HepG2 (cell line): ENCODE data around the gene TSEN54. TPM values are rescaled to one million over a fixed set of nuclear protein-coding genes. Genes with fewer than 3 reads are reported as not detected.

ENCODE experiments used
- AGO2 ChIP-seq: fragments of 200-400 bp; formaldehyde crosslinking; optimal IDR thresholded peaks from 2 replicates; pipeline ENCODE3; 2017; ENCODE audit warnings: mild to moderate bottlenecking, low read depth, low read length, moderate library complexity
- CEBPG ChIP-seq: IDR thresholded peaks from 2 replicates; pipeline ENCODE4 v1.6.1; 2016
- PAXIP1 ChIP-seq: sonication (generic); formaldehyde crosslinking; conservative IDR thresholded peaks from 2 replicates; pipeline ENCODE4 v1.4.0; 2020; ENCODE audit warnings: mild to moderate bottlenecking, missing genetic modification reagents, moderate library complexity
- PTBP1 ChIP-seq: fragments of 200-400 bp; formaldehyde crosslinking; IDR thresholded peaks from 2 replicates; pipeline ENCODE4 v1.6.1; 2018; ENCODE audit warnings: low read length, low read depth; ENCODE audit not compliant: poor library complexity, severe bottlenecking
- RERE ChIP-seq: IDR thresholded peaks from 2 replicates; pipeline ENCODE4 v1.6.1; 2016; ENCODE audit warnings: low read depth, missing genetic modification reagents, missing compliant biosample characterization
- SAP130 ChIP-seq: IDR thresholded peaks from 2 replicates; pipeline ENCODE4 v1.6.1; 2016; ENCODE audit warnings: low read depth
- SNAPC4 ChIP-seq: sonication (generic); formaldehyde crosslinking; IDR thresholded peaks from 2 replicates; pipeline ENCODE4 v1.4.0; 2020; ENCODE audit warnings: mild to moderate bottlenecking, missing genetic modification reagents
- ZBTB20 ChIP-seq: sonication (generic); formaldehyde crosslinking; IDR thresholded peaks from 2 replicates; pipeline ENCODE4 v1.8.1; 2023; ENCODE audit warnings: missing genetic modification reagents, low read depth, mild to moderate bottlenecking, borderline replicate concordance
- ZKSCAN1 ChIP-seq: fragments of 150-350 bp; IDR thresholded peaks from 2 replicates; pipeline ENCODE4 v1.6.1; 2014; ENCODE audit warnings: low read length
- ZNF761 ChIP-seq: sonication (generic); formaldehyde crosslinking; conservative IDR thresholded peaks from 2 replicates; pipeline ENCODE4 v1.4.0; 2020; ENCODE audit warnings: mild to moderate bottlenecking, missing genetic modification reagents
- ZNF780A ChIP-seq: sonication (generic); formaldehyde crosslinking; IDR thresholded peaks from 2 replicates; pipeline ENCODE4 v1.8.0; 2022; ENCODE audit warnings: mild to moderate bottlenecking, missing genetic modification reagents, moderate library complexity
- ZSCAN25 ChIP-seq: sonication (generic); formaldehyde crosslinking; IDR thresholded peaks from 2 replicates; pipeline ENCODE4 v1.8.0; 2022; ENCODE audit warnings: mild to moderate bottlenecking, missing genetic modification reagents
- polyA plus RNA-seq, 8 experiments: library from polyadenylated mRNA; depleted of rRNA in 3 of 8; stranded (reverse) in 7 of 8; unstranded in 1 of 8; fragments of >200 nt; fragmentation: Illumina TruSeq in 4 of 8; extraction: Trizol in 4 of 8; gene quantifications; 2 replicates each; pipeline versions ENCODE4 v1.2.1 to v1.2.3, GENCODE V29; 2011 to 2016; ENCODE audit warnings: low read depth in 4 of 8, missing spikeins in 1 of 8, mixed read lengths in 1 of 8; ENCODE audit not compliant: insufficient read depth in 1 of 8
- total RNA-seq, 5 experiments: library from RNA; depleted of rRNA; stranded (reverse); fragments of >200 nt; fragmentation: Illumina TruSeq; extraction: Trizol; gene quantifications; 2 replicates each; pipeline ENCODE4 v1.2.3, GENCODE V29; 2016; ENCODE audit warnings: low read depth in 1 of 5
- TF ChIP-seq, protein P1 (sequence below): sonication (generic); formaldehyde crosslinking; IDR thresholded peaks from 2 replicates; pipeline ENCODE4 v1.4.0; 2020; ENCODE audit warnings: missing genetic modification reagents, borderline replicate concordance

Gene TSEN54
- total and polyA plus RNA-seq, 2 of the 13 experiments (the other 11 are each of a cell fraction or from before 2014, with no cell fraction given) = 62.9 to 63.3 TPM

DNA sequence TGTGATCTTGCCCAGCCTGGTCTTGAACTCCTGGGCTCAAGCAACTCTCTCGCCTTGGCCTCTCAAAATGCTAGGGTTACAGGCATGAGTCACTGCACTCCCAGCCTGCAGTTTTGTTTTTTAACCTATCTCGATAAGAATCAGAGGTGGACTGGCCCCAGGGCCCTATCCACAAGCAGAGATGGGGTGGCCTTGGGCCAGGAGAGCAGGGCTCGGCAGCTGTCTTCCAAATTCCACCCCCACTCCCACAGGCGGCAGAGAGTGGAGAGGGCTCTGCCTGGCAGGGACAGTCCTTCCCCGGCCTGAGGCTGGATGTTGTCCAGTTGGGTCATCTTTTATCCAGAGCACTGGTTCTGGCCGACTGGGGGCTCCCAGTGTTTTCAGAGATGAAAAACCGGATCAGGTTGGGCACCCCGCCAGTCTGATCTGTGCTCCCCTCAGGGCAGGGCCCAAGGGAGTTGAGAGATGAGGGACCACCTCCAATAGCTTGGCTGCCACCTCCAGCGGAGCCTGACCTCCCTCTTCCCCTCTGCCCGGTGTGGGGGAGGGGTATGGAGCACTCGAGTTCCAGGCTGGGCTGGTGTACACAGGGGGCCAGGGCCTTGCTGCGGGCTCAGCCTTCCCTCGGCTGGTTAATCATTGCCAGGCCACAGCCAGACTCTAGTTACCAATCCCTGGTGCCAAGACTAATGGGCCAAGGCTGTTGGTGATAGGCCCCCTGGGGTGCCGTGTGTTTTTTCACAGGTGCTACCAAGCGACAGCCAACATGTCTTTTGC is 40.9 kb downstream of the TSEN54 start (continued):
- peak; percentile 85; the same call in 1 of the 2 replicates for TF ChIP-seq RERE (CRISPR knock-in tag)
- peak; percentile 95 for TF ChIP-seq SAP130
- TF ChIP-seq ZBTB20 (CRISPR knock-in tag) = no peak; the same call in 1 of the 2 replicates
- peak; percentile 100 for TF ChIP-seq PAXIP1 (CRISPR knock-in tag)
- peak; percentile 94 for TF ChIP-seq SNAPC4
- TF ChIP-seq ZSCAN25 (CRISPR knock-in tag) = peak; percentile 100
- TF ChIP-seq, protein P1, sequence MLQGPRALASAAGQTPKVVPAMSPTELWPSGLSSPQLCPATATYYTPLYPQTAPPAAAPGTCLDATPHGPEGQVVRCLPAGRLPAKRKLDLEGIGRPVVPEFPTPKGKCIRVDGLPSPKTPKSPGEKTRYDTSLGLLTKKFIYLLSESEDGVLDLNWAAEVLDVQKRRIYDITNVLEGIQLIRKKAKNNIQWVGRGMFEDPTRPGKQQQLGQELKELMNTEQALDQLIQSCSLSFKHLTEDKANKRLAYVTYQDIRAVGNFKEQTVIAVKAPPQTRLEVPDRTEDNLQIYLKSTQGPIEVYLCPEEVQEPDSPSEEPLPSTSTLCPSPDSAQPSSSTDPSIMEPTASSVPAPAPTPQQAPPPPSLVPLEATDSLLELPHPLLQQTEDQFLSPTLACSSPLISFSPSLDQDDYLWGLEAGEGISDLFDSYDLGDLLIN = no peak
- TF ChIP-seq ZKSCAN1 = no peak
- TF ChIP-seq AGO2 = peak; percentile 51
- TF ChIP-seq ZNF761 = peak; percentile 97
- TF ChIP-seq PTBP1 = no peak
- peak; percentile 61 for TF ChIP-seq CEBPG (CRISPR knock-in tag)
- no peak for TF ChIP-seq ZNF780A (CRISPR knock-in tag)
